Ovary (tissue), 9 donors: ENCODE data around the gene C5orf24. TPM values are rescaled to one million over a fixed set of nuclear protein-coding genes. Genes with fewer than 3 reads are reported as not detected.

Experiments
- DNase-seq, 5 donors: peaks; one replicate each; pipeline ENCODE4 v3.0.0-alpha.2; 2019 to 2020
- H3K27ac ChIP-seq, 2 donors: fragments of 200-600 bp; one replicate each; pipeline versions ENCODE4 v1.5.1 to v1.8.0; 2019 to 2022
- H3K27me3 ChIP-seq: fragments of 200-600 bp; one replicate; pipeline ENCODE4 v1.8.0; 2022
- H3K36me3 ChIP-seq: fragments of 200-600 bp; sonication (generic); one replicate; pipeline ENCODE4 v1.5.1; 2019
- H3K4me1 ChIP-seq: one replicate; pipeline ENCODE4 v1.8.1; 2013; ENCODE audit warnings: mild to moderate bottlenecking, moderate library complexity; ENCODE audit not compliant: insufficient read depth
- H3K4me3 ChIP-seq: fragments of 200-600 bp; sonication (generic); one replicate; pipeline ENCODE4 v1.5.1; 2017
- H3K9me3 ChIP-seq, 2 donors: fragments of 200-600 bp in 1 of 2; sonication (generic) in 1 of 2; one replicate each; pipeline versions ENCODE4 v1.5.1 to v1.8.1; 2013 to 2019; ENCODE audit warnings: mild to moderate bottlenecking in 1 of 2, moderate library complexity in 1 of 2
- EP300 ChIP-seq: sonication (generic); formaldehyde crosslinking; IDR thresholded peaks from one replicate; pipeline ENCODE4 v1.6.1; 2017; ENCODE audit warnings: antibody characterized with exemption
- POLR2A ChIP-seq: fragments of 450-650 bp; IDR thresholded peaks from one replicate; pipeline ENCODE4 v1.6.1; 2017; ENCODE audit warnings: antibody characterized with exemption, mild to moderate bottlenecking, moderate library complexity
- WGBS, 3 donors: extraction: QIAGEN DNeasy Blood & Tissue Kit in 1 of 3; methylation state at CpG; one replicate each; pipeline versions ENCODE4 v1.1.5 to v1.1.7; 2013 to 2017; 5-methylcytosine and 5-hydroxymethylcytosine counted together
- intact Hi-C, 4 donors: fragments of 100-400 bp; cut with DNase I; formaldehyde crosslinking; loops; one replicate each; pipeline versions ENCODE4 v1.11.0 to v1.15.1; 2022 to 2023
- polyA plus RNA-seq, 2 donors: library from polyadenylated mRNA; stranded (reverse); fragments of 200-250 nt in 1 of 2; fragments of 350-450 nt in 1 of 2; fragmentation: Illumina TruSeq in 1 of 2; extraction: RNeasy Lipid Tissue Mini Kit (QIAGEN cat#74804) in 1 of 2; gene quantifications; one replicate each; pipeline ENCODE4 v1.2.3, GENCODE V29; 2013 to 2014
- total RNA-seq, 7 donors: library from RNA; depleted of rRNA in 2 of 7; stranded (reverse); fragments of >200 nt in 2 of 7; fragmentation: NEBNext Ultra II Directional in 3 of 7; extraction: Animal tissue kit (Norgen Biotek cat#: 25700) in 3 of 7; gene quantifications; one replicate each; pipeline versions ENCODE4 v1.1.0 to v1.2.4, GENCODE V29; 2016 to 2023
- TF ChIP-seq, protein P1 (sequence below), 3 donors: fragments of 450-650 bp in 2 of 3; fragments of 200-600 bp in 1 of 3; IDR thresholded peaks; one replicate each; pipeline versions ENCODE4 v1.5.1 to v1.8.0; 2016 to 2022; ENCODE audit warnings: antibody characterized with exemption in 3 of 3, mild to moderate bottlenecking in 1 of 3
- donor health status: DM: no; HTN: no; CAD: no; lungs with moderate emphysema.
- donor health status: DM: no; HTN: no; CAD: no.
- donor health status: Bipolar disorder and iron deficiency.
- donor health status: DM: yes; HTN: yes; CAD: no.
- donor health status: DM: no; HTN: no; CAD: no.
- donor health status: DM: yes; HTN: yes; CAD: no.

Gene C5orf24
- total and polyA plus RNA-seq, 9 donors = 20.0 to 46.8 (median 36.3) TPM

GRCh38 chr5:134889335-134889734 lies 43.6 kb downstream of the C5orf24 start:
- TF ChIP-seq, protein P1, sequence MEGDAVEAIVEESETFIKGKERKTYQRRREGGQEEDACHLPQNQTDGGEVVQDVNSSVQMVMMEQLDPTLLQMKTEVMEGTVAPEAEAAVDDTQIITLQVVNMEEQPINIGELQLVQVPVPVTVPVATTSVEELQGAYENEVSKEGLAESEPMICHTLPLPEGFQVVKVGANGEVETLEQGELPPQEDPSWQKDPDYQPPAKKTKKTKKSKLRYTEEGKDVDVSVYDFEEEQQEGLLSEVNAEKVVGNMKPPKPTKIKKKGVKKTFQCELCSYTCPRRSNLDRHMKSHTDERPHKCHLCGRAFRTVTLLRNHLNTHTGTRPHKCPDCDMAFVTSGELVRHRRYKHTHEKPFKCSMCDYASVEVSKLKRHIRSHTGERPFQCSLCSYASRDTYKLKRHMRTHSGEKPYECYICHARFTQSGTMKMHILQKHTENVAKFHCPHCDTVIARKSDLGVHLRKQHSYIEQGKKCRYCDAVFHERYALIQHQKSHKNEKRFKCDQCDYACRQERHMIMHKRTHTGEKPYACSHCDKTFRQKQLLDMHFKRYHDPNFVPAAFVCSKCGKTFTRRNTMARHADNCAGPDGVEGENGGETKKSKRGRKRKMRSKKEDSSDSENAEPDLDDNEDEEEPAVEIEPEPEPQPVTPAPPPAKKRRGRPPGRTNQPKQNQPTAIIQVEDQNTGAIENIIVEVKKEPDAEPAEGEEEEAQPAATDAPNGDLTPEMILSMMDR (IDR thresholded peaks at IDR 0.05) = no peak
- TF ChIP-seq EP300 (no peak), POLR2A (no peak)
- H3K4me1 ChIP-seq = peaks cover 4% of the 10 kb centered on the region
- H3K27ac ChIP-seq = no peak overlapping the region
- H3K27me3 ChIP-seq = no peaks in the 10 kb centered on the region
- H3K9me3 ChIP-seq = no peaks in the 10 kb centered on the region
- intact Hi-C loops = no loop called here
- H3K4me3 ChIP-seq = no peak overlapping the region
- WGBS, 3 donors = 95 to 96% (median 96%) methylated on average over 8 of the region's 8 CpGs
- no peaks in the 10 kb centered on the region for H3K36me3 ChIP-seq
- DNase-seq = no peak

DNA sequence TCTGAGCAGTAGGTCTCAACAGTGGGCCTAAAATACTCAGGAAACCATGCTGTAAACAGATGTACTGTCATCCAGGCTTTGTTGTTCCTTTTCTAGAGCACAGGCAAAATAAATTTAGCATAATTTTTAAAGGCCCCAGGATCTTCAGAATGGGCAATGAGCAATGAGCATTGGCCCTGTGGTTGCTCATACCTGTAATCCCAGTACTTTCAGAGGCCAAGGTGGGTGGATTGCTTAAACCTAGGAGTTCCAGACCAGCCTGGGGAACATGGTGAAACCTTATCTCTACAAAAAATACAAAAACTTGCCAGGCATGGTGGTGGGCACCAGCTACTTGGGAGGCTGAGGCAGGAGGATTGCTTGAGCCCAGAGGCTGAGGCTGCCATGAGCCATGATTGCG lies 45.7 kb downstream of the C5orf24 start:
- Histone ChIP-seq H3K4me3 (no peak overlapping the region), H3K9me3 (no peaks in the 10 kb centered on the region), H3K27me3 (no peaks in the 10 kb centered on the region), H3K4me1 (peaks cover 3% of the 10 kb centered on the region), H3K27ac (no peak overlapping the region), H3K36me3 (no peaks in the 10 kb centered on the region)
- intact Hi-C loops = no loop called here
- 96 to 97% (median 97%) methylated on average over 1 of the region's 1 CpG for WGBS, 3 donors
- DNase-seq = no peak
- TF ChIP-seq POLR2A = no peak
- TF ChIP-seq, protein P1 (IDR thresholded peaks at IDR 0.05) = no peak
- TF ChIP-seq EP300 = no peak

GRCh38 chr5:134892282-134892681 lies 46.5 kb downstream of the C5orf24 start:
- Histone ChIP-seq H3K27me3 (no peaks in the 10 kb centered on the region), H3K4me3 (no peak overlapping the region), H3K36me3 (no peaks in the 10 kb centered on the region), H3K4me1 (no peaks in the 10 kb centered on the region), H3K9me3 (no peaks in the 10 kb centered on the region), H3K27ac (no peak overlapping the region)
- DNase-seq = no peak
- WGBS, 3 donors = 89 to 95% (median 93%) methylated on average over 3 of the region's 3 CpGs
- intact Hi-C loops = no loop called here
- TF ChIP-seq, protein P1 (IDR thresholded peaks at IDR 0.05) = no peak
- no peak for TF ChIP-seq POLR2A
- TF ChIP-seq EP300 = no peak

GRCh38 chr5:134892926-134893325 lies 47.2 kb downstream of the C5orf24 start:
- no peak overlapping the region for H3K4me3 ChIP-seq
- intact Hi-C loops = no loop called here
- H3K27me3 ChIP-seq = no peaks in the 10 kb centered on the region
- no peaks in the 10 kb centered on the region for H3K9me3 ChIP-seq
- H3K27ac ChIP-seq = no peak overlapping the region
- no peaks in the 10 kb centered on the region for H3K36me3 ChIP-seq
- no peak for TF ChIP-seq POLR2A
- TF ChIP-seq, protein P1 (IDR thresholded peaks at IDR 0.05) = no peak
- no peak for TF ChIP-seq EP300
- DNase-seq = no peak
- H3K4me1 ChIP-seq = no peaks in the 10 kb centered on the region
- 90 to 91% (median 91%) methylated on average over 2 of the region's 2 CpGs for WGBS, 3 donors
